Measurements from ENCODE around the gene DLG4.

GRCh38 chr17:7236808-7237207, 17.2 kb upstream of the DLG4 start:
- no peak for TF ChIP-seq CTCF (IDR thresholded peaks at IDR 0.05; ENCODE audit: poor library complexity)
- TF ChIP-seq EZH2phosphoT487 (IDR thresholded peaks at IDR 0.05; ENCODE audit: low read depth, severe bottlenecking, unreplicated experiment) = no peak
- no peak for TF ChIP-seq EZH2 (IDR thresholded peaks at IDR 0.05; ENCODE audit: borderline replicate concordance)

Data from hepatocyte (in vitro differentiated cells).